Measurements from ENCODE around the gene PLEKHA8.

Gene PLEKHA8

DNA sequence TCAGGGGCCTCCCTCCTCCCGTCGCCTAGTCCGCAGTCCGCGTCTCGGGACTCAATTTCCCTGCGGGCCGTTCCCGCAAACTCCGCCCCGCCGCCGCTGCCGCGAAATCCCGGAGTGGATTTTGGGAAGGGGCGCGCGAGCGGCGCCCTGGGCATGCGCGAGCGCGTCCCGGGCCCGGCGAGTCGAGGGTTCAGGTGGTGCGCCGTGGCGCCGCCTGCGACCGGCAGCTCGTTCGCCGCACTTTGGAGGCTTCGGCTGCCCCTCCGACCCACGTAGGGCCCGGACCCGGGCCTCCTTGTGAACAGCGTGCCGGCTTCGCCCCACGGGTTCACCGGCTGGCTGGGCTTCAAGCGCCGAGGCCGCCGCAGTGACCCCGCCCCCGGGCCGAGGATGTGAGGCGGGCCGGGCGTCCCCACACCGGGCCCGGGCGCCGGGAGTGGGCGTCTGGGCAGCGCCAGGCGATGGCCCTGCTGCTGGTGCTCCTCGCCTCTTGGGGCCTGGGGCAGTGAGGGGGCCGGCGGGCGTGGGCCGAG, at the start of gene PLEKHA8:
Gene PLEKHA8, plus strand, starts transcription at position 197 of the 533 bp plus-strand sequence. CDS start 351 bp downstream, outside the sequence.
- DNase-seq, result peak; percentile 96

DNA sequence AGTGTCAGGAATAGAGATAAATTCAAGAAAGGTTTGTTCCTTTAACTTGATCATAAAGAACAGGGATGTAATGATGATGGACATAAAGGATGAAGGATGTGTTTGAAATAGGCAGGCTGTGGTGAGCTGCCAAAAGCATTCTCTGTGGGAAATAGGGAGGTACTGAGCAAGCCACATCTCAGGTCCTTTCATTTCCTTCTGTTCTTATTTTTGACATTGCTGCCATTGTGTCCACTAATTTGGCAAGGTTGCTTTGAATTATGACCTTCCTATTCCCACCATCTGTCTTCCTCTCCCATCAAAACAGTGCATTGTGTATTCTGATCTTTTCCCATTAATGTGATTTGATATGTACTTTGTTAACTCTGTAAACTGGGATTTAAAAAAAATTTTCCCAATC, 48.1 kb upstream of the PLEKHA8 start:
- DNase-seq, result no peak

DNA sequence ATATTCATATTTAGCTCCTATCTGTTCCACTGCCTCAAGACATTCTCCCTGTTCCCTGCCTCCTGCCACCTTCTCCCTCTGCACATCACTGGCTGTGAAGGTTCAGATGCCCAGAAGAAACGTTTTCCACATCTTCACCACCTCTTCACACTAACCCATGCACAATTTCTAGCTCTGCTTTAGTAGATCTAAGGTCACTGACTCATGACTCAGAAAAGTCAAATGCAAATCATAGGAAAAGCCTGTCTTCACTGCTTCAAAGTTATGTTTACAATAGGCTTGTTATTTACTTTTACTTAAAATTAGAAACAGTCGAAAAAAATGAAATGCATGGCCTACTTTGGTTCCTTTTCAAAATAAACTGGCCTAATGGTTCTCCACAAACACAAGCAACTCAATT, 41.1 kb upstream of the PLEKHA8 start:
- DNase-seq, result no peak

DNA sequence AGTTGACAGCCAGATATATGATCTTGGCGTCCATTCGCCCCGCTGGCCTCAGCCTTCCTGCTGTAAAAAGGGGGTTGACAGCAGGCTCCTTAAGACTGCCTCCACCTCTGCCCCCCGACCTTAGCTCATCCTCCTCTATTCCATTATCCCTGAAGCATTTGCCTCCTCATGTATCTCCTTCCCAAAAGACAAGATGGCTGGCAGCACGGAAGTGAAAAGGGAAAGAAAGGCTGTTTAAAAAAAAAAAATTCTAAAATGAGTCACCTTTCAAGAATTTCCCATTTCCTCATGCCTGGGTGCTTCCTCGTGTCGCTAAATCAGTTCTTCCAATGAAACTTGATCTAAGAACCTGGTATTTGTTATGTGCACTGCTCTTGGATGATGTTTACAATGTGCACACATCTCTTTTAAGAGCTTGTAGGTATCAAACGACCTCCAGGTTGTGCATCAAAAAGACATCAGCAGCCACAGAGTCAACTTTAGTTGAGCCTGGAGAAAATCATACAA, 40.3 kb upstream of the PLEKHA8 start:
- no peak for DNase-seq

- peak; percentile 65 for DNase-seq
These were observed 39.6 kb upstream of the PLEKHA8 start for GRCh38 chr7:29988424-29989256.

DNA sequence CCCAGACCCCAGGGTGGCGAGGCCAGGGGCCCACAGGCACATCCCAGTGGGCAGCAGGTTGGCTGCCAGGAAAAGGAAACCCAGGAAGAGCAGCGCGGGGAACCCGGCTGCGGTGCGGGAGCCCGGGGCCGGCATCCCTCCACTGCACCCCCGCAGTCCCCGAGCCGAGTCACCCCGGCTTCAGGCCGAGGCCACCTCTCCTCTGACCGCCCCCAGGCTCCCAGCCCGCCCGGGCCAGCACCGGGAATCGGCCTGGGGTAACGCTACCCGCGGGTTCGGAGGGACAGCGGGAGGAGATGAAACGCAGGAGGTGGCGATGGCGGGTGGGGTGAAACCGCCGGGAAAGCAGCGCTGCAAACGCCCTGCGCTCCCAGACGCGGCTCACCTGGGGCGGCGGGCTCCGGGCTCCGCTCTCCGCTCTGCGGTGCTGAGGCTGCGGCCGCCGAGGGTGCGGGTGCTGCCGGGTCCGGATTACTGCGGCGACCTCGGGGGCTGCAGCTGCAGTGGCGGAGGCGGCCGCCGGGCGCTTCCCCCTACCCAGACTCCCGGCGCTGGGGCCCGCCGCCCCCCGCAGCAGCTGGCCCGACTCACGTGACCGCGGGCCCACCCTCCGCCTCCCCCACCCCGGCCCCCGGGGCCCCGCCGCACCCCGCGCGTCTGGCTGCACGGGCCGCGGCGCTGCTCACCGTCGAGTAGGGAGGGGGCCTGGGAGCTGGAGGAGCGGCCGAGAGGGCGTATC, 38.8 kb upstream of the PLEKHA8 start, which contains the start of gene SCRN1:
Gene SCRN1, minus strand, starts transcription at position 545 of the 739 bp plus-strand sequence. CDS start 20,734 bp downstream, outside the sequence.
- DNase-seq, result peak; percentile 64

- no peak for DNase-seq
These were observed 37.3 kb upstream of the PLEKHA8 start for GRCh38 chr7:29990931-29991330.

- DNase-seq, result no peak
These were observed 36.3 kb upstream of the PLEKHA8 start for GRCh38 chr7:29991937-29992336.

GRCh38 chr7:29993140-29993539, 35.1 kb upstream of the PLEKHA8 start:
- DNase-seq, result no peak

GRCh38 chr7:29995652-29996051, 32.6 kb upstream of the PLEKHA8 start:
- no peak for DNase-seq

DNA sequence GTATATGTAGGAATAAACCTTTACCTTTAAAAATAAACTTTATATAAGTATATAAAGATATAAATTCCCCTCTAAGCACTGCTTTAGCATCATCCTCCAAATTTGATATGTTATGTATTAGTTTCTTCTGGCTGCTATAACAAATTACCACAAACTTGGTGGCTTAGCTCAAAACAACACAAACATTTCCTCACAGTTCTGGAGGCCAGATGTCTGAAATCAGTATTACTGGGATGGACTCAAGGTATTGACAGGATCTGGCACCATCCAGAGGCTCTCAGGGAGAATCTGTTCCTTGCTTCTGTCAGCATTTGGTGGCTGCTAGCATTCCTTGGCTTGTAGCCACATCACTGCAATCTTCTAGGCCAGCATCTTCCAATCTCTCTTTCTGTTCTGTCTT, 31.9 kb upstream of the PLEKHA8 start:
- DNase-seq, result no peak

DNA sequence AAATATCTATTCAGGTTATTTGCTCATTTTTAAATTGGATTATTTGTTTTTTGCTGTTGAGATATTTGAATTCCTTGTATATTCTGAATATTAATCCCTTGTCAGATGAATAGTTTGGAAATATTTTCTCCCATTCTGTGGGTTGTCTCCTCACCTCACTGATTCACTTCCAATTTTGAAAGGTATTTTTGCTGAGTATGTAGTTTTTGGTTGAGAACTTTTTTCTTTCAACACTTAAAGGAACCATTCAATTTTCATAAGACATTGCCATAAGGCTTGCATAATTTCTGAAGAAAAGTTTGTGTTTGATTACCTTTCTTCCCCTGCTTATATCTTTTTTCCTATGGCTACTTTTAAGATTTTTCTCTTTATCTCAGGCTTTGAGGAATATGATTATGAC, 29.7 kb upstream of the PLEKHA8 start:
- no peak for DNase-seq

DNA sequence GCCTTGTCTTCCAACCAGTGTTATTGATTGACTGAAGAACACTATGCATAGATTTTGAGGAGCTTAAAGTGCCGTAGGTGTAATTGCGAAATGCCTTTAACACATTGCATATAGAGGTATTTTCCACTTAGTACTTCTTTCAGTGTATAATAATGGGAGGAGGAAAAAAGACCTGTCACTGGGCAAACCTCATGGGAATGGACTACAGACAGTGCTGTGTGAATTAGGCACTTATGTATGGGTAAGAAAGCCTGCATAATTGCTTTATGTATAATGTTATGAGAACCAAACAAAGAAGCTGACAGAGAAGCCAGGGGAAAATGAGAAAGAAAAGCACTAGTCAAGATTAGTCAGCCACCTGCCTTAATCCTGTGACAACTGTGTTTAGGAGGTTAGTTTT, 26.2 kb upstream of the PLEKHA8 start:
- DNase-seq, result no peak

DNA sequence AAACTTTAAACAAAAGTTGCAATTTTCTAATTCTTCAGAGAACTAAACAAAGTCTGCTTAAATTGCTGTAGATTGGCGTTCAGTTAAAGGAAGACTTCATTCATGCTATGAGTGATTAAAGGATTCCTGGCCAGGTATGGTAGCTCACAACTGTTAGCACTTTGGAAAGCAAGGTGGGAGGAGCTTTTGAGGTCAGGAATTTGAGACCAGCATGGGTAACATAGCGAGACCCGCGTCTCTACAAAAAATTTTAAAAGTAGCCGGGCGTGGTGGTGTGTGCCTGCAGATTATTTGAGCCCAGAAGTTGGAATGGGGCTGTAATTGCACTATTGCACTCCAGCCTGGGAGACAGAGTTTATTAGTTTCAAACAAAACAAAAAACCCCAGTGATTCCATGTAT, 25.1 kb upstream of the PLEKHA8 start:
- no peak for DNase-seq

DNA sequence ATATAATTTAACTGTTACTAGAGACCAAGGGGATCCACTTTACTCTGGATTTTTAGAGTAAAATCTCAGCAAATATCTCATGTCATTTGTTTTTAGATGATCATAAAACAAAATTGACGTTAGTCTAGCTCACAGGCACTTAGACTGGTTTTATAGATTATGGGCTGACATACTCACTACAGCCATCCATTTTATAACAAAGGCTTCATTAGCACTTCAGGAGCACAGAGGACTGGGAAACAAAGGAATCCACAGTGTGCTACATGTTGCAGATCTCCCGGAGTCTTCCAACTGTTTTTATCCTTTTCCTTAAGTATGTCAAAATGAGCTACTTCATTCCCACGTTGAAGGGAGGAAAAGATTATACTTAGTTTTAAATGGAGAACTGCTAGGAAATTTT, 22.7 kb upstream of the PLEKHA8 start:
- DNase-seq, result no peak

DNA sequence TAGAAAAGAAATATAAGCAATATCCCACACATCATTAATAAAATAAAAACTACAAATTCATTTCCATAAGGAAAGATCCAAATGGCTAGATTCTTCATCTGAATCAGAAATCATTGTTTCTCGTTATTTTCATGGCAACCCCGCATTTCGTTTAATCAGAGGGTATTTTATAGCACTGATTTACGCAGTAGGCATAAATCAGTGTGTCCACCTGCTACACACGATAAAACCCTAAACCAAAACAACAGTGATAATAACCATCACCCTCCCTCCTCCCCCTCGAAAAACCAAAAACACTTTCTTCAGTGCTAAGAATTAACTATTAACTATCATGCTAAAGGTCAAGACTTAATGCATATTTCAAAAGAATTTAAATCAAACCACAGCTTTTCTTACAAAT, 18.2 kb upstream of the PLEKHA8 start:
- DNase-seq, result no peak

GRCh38 chr7:30012757-30013156, 15.5 kb upstream of the PLEKHA8 start:
- DNase-seq, result no peak

- no peak for DNase-seq
These were observed 9.8 kb upstream of the PLEKHA8 start for GRCh38 chr7:30018451-30018850.

DNA sequence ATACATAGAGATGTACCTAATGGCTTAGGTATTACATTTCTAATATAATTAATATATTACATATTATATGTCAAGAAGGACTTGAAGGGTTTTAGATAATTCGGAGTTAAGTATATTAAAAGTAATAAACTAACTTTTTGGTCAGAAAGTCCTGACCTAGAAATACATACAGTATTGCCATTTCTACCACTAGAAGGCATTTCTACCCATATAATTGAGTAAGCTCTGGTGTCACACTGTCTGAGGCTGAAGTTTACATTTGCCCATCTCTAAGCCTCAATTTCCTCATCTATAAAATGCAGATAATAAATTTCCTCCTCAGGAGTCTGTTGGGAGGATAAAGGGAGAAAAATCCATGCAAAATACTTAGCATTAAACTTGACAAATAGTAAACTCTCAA, 8.8 kb upstream of the PLEKHA8 start:
- DNase-seq, result no peak

GRCh38 chr7:30019960-30020359, 8.3 kb upstream of the PLEKHA8 start:
- no peak for DNase-seq

GRCh38 chr7:30020535-30020934, 7.7 kb upstream of the PLEKHA8 start:
- no peak for DNase-seq

- no peak for DNase-seq
These were observed 5.2 kb upstream of the PLEKHA8 start for GRCh38 chr7:30022991-30023390.

GRCh38 chr7:30023524-30023923, 4.7 kb upstream of the PLEKHA8 start:
- no peak for DNase-seq

Data from activated effector memory CD4-positive, alpha-beta T cell treated with anti-CD3 and anti-CD28 coated beads, Interleukin-2, amount 50 U/mL, for 16 hours (primary cell).